ENCODE data around the gene PTPRM. TPM values are rescaled to one million over a fixed set of nuclear protein-coding genes. Genes with fewer than 3 reads are reported as not detected.

Gene PTPRM
- total RNA-seq, 1 donor from 2014 or later: 71.3 TPM

DNA sequence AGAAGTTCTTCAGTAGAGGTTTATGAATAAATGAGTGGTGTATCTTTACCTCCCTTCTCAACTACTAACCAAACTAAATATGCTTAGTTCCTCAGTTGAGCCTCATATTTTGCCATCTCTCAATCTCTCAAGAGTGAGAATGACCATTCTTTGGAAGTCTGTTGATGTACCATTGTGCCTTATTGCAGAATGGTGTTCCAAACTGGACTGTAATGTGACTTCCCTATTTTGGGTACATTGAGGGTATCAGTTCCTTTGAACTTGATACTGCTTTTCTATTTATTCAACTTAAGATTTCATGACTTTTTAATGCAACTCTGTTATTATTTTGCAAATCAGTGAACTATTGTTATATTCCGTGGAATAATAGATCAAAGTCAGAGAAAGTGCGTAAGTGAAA is 159.4 kb downstream of the PTPRM start:
- Mint-ChIP-seq H3K4me1 (peaks cover 39% of the 10 kb centered on the region), H3K4me3 (no peak overlapping the region)

DNA sequence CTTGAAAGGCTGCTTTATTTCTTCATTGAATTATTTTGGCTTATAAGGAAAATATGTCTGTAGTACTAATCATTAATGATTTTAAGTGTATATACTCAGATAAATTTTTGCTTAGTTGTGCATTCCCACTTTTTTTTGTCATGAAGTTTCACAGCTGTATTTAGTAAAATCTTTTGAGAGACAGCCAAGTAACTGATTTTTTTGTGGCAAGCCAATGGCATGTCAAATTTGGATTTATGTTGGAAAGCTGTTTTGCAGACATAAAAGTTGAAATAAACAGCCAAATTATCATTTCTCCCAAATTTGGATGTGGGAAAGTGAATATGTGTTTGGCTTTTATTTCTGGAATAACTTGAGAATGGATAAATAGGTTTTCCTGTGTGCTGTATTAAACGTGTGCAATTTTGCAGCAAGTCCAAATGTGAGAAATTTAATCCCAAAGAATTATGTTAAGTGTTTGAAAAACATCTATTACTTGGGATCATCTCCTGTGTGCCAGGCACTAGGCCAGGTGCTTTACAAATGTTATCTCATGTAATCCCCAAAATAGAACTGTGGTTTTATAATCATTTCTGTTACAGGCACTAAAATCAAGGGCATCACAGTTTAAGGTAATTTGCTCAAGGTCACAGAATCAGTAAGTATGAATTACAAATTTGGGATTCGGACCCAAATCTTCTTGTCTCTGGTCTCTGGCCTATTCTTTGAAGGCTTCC is 160.4 kb downstream of the PTPRM start:
- no peak for DNase-seq (ENCODE audit: low spot score in 2 of 2, unreplicated experiment in 2 of 2)
- Mint-ChIP-seq H3K9me3 (no peaks in the 10 kb centered on the region), H3K27me3 (ENCODE audit: low read depth) (no peaks in the 10 kb centered on the region), H3K27ac (no peak overlapping the region), H3K36me3 (no peaks in the 10 kb centered on the region), H3K4me1 (peaks cover 40% of the 10 kb centered on the region), H3K4me3 (no peak overlapping the region)
- TF ChIP-seq CTCF (IDR thresholded peaks at IDR 0.05; ENCODE audit: unreplicated experiment): no peak

More for the DNA sequence above, 159.4 kb downstream of the PTPRM start:
- no peak overlapping the region for H3K27ac Mint-ChIP-seq
- no peak for DNase-seq (ENCODE audit: low spot score in 2 of 2, unreplicated experiment in 2 of 2)
- TF ChIP-seq CTCF (IDR thresholded peaks at IDR 0.05; ENCODE audit: unreplicated experiment): no peak
- no peaks in the 10 kb centered on the region for H3K9me3 Mint-ChIP-seq
- no peaks in the 10 kb centered on the region for H3K36me3 Mint-ChIP-seq
- no peaks in the 10 kb centered on the region for H3K27me3 Mint-ChIP-seq (ENCODE audit: low read depth)

GRCh38 chr18:7728297-7728696 is 161.2 kb downstream of the PTPRM start:
- Mint-ChIP-seq H3K27ac (no peak overlapping the region), H3K9me3 (no peaks in the 10 kb centered on the region), H3K4me3 (no peak overlapping the region), H3K27me3 (ENCODE audit: low read depth) (no peaks in the 10 kb centered on the region), H3K36me3 (peaks cover 2% of the 10 kb centered on the region), H3K4me1 (peaks cover 33% of the 10 kb centered on the region)
- DNase-seq (ENCODE audit: low spot score in 2 of 2, unreplicated experiment in 2 of 2): no peak
- TF ChIP-seq CTCF (IDR thresholded peaks at IDR 0.05; ENCODE audit: unreplicated experiment): no peak

DNA sequence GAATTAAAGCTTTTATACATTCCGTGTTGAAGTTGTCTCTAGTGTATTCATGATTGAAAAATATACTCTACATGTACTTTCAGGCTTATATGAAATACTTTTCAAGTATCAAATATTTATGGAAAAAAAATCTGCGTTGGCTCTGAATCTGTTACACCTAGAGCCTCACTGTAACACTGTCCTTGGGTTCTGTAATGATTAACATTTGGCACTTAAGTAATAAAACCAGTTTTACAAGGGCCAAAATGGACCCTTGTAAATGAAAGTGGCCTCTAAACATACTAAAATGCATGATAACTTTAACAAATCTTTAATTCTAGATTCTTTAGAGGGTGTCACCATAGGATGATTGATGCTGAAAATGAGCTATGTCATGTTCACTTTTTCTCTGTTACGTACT is 162.8 kb downstream of the PTPRM start:
- no peak for DNase-seq (ENCODE audit: low spot score in 2 of 2, unreplicated experiment in 2 of 2)
- Mint-ChIP-seq H3K27ac (no peak overlapping the region), H3K27me3 (ENCODE audit: low read depth) (no peaks in the 10 kb centered on the region), H3K4me1 (peaks cover 37% of the 10 kb centered on the region), H3K9me3 (no peaks in the 10 kb centered on the region), H3K36me3 (peaks cover 3% of the 10 kb centered on the region), H3K4me3 (no peak overlapping the region)
- no peak for TF ChIP-seq CTCF (IDR thresholded peaks at IDR 0.05; ENCODE audit: unreplicated experiment)

GRCh38 chr18:7730682-7731081 is 163.6 kb downstream of the PTPRM start:
- H3K27ac Mint-ChIP-seq: no peak overlapping the region
- no peaks in the 10 kb centered on the region for H3K27me3 Mint-ChIP-seq (ENCODE audit: low read depth)
- H3K9me3 Mint-ChIP-seq: no peaks in the 10 kb centered on the region
- H3K4me1 Mint-ChIP-seq: peaks cover 44% of the 10 kb centered on the region
- H3K36me3 Mint-ChIP-seq: peaks cover 3% of the 10 kb centered on the region
- no peak overlapping the region for H3K4me3 Mint-ChIP-seq
- TF ChIP-seq CTCF (IDR thresholded peaks at IDR 0.05; ENCODE audit: unreplicated experiment): no peak
- no peak for DNase-seq (ENCODE audit: low spot score in 2 of 2, unreplicated experiment in 2 of 2)
